Endometrium (tissue), 2 donors: ENCODE results near the gene VCAN.

Experiments used
- FAIRE-seq: peaks from 2 replicates; lab custom pipeline; 2012; peaks lifted over from hg19 to GRCh38; lab: Jason Lieb, UNC
- donor health status: control.
- donor health status: control.

VCAN gene

GRCh38 chr5:83539463-83539790 lies 67.9 kb downstream of the VCAN start:
- no peak for FAIRE-seq

GRCh38 chr5:83540105-83540504 lies 68.6 kb downstream of the VCAN start:
- FAIRE-seq: no peak

- FAIRE-seq: no peak
Measured at GRCh38 chr5:83540783-83541182, 69.2 kb downstream of the VCAN start.

GRCh38 chr5:83542839-83543238 lies 71.3 kb downstream of the VCAN start:
- no peak for FAIRE-seq

GRCh38 chr5:83543898-83544297 lies 72.4 kb downstream of the VCAN start:
- no peak for FAIRE-seq

- FAIRE-seq: no peak
Measured at GRCh38 chr5:83547161-83547560, 75.6 kb downstream of the VCAN start.

GRCh38 chr5:83547889-83548288 lies 76.3 kb downstream of the VCAN start:
- no peak for FAIRE-seq

- no peak for FAIRE-seq
Measured at GRCh38 chr5:83548581-83548980, 77.0 kb downstream of the VCAN start.

GRCh38 chr5:83549076-83549475 lies 77.5 kb downstream of the VCAN start:
- FAIRE-seq: no peak

GRCh38 chr5:83549674-83550073 lies 78.1 kb downstream of the VCAN start:
- FAIRE-seq: no peak

GRCh38 chr5:83551821-83552220 lies 80.3 kb downstream of the VCAN start:
- no peak for FAIRE-seq

- FAIRE-seq: no peak
Measured at GRCh38 chr5:83552275-83552674, 80.7 kb downstream of the VCAN start.

- no peak for FAIRE-seq
Measured at GRCh38 chr5:83553000-83553486, 81.5 kb downstream of the VCAN start.

- FAIRE-seq: no peak
Measured at GRCh38 chr5:83554133-83554532, 82.6 kb downstream of the VCAN start.

- FAIRE-seq: no peak
Measured at GRCh38 chr5:83554686-83555085, 83.1 kb downstream of the VCAN start.

GRCh38 chr5:83555263-83555662 lies 83.7 kb downstream of the VCAN start:
- no peak for FAIRE-seq

- no peak for FAIRE-seq
Measured at GRCh38 chr5:83556190-83556589, 84.6 kb downstream of the VCAN start.

GRCh38 chr5:83559118-83559785 lies 87.7 kb downstream of the VCAN start:
- FAIRE-seq: no peak

GRCh38 chr5:83562071-83562606 lies 90.6 kb downstream of the VCAN start:
- no peak for FAIRE-seq

GRCh38 chr5:83562791-83563557 lies 91.4 kb downstream of the VCAN start:
- FAIRE-seq: no peak

GRCh38 chr5:83563631-83564030 lies 92.1 kb downstream of the VCAN start:
- no peak for FAIRE-seq

GRCh38 chr5:83564069-83564749 lies 92.7 kb downstream of the VCAN start:
- FAIRE-seq: peak; percentile 93

GRCh38 chr5:83567741-83568140 lies 96.2 kb downstream of the VCAN start:
- no peak for FAIRE-seq
